Measurements from ENCODE around the gene SPON2.

The SPON2 gene

GRCh38 chr4:1204286-1204827, 32.0 kb upstream of the SPON2 start:
- no peak for TF ChIP-seq CTCF (conservative IDR thresholded peaks at IDR 0.05; ENCODE audit: low read length)
- H3K4me3 ChIP-seq (ENCODE audit: low read length): no peak overlapping the region
- DNase-seq (ENCODE audit: low read depth): no peak

GRCh38 chr4:1203026-1203616, 30.7 kb upstream of the SPON2 start:
- no peak for TF ChIP-seq CTCF (conservative IDR thresholded peaks at IDR 0.05; ENCODE audit: low read length)
- H3K4me3 ChIP-seq (ENCODE audit: low read length): no peak overlapping the region

GRCh38 chr4:1202526-1203011, 30.2 kb upstream of the SPON2 start:
- DNase-seq (ENCODE audit: low read depth): no peak
- no peak overlapping the region for H3K4me3 ChIP-seq (ENCODE audit: low read length)
- TF ChIP-seq CTCF (conservative IDR thresholded peaks at IDR 0.05; ENCODE audit: low read length): no peak

More at GRCh38 chr4:1203026-1203616, 30.7 kb upstream of the SPON2 start:
- no peak for DNase-seq (ENCODE audit: low read depth)

- TF ChIP-seq CTCF (conservative IDR thresholded peaks at IDR 0.05; ENCODE audit: low read length): no peak
- H3K4me3 ChIP-seq (ENCODE audit: low read length): no peak overlapping the region
- DNase-seq (ENCODE audit: low read depth): peak; percentile 88
These were observed 29.6 kb upstream of the SPON2 start for GRCh38 chr4:1201851-1202525.

GRCh38 chr4:1200425-1201035, 28.1 kb upstream of the SPON2 start:
- peak; percentile 84 for DNase-seq (ENCODE audit: low read depth)
- TF ChIP-seq CTCF (conservative IDR thresholded peaks at IDR 0.05; ENCODE audit: low read length): no peak
- H3K4me3 ChIP-seq (ENCODE audit: low read length): peak overlapping the region; percentile 29

GRCh38 chr4:1199556-1200331, 27.4 kb upstream of the SPON2 start:
- peak overlapping the region; percentile 27 for H3K4me3 ChIP-seq (ENCODE audit: low read length)
- DNase-seq (ENCODE audit: low read depth): no peak
- no peak for TF ChIP-seq CTCF (conservative IDR thresholded peaks at IDR 0.05; ENCODE audit: low read length)
